Tibial nerve (tissue), 3 donors: ENCODE measurements around the gene FGGY.

Experiments
- POLR2A ChIP-seq, 2 donors: fragments of 450-650 bp; IDR thresholded peaks; one replicate each; pipeline ENCODE4 v1.6.1; 2017; ENCODE audit warnings: antibody characterized with exemption in 2 of 2, mild to moderate bottlenecking in 2 of 2, moderate library complexity in 2 of 2
- TF ChIP-seq, protein P1 (sequence below), 5 experiments: fragments of 200-600 bp in 3 of 5; fragments of 450-650 bp in 2 of 5; sonication (generic) in 3 of 5; IDR thresholded peaks; one replicate each; pipeline ENCODE4 v1.5.1; 2016 to 2019; ENCODE audit warnings: antibody characterized with exemption in 5 of 5, mild to moderate bottlenecking in 3 of 5, moderate library complexity in 2 of 5

DNA sequence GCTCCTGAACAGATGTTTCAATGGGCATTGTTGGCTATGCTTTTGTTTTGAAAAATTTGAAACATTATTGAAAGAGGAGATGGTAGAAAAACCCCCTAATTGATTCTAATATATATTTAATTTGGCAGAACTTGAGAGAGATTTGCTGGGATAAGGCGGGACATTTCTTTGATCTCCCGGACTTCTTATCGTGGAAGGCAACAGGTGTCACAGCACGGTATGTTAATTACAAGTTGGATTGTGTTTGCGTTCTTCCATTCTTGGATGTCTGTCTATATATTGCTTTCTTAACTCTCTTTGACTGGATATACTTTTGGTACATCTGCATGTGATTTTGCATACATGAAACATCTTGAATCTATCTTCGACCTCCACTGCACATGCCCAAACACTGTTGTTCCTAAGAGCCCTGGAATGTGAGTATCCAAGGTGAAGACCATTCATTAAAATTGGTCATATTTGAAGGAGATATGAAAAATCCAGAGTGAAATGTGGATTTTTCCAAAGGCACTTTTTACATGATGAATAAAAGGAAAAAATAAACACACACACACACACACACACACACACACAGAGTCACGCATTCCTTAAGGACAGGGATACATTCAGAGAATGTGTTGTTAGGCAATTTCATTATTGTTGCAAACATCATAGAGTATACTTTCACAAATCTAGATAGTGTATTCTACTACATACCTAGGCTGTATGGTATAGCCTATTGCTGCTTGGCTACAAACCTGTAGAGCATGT, 81.9 kb downstream of the FGGY start:
- TF ChIP-seq, protein P1, sequence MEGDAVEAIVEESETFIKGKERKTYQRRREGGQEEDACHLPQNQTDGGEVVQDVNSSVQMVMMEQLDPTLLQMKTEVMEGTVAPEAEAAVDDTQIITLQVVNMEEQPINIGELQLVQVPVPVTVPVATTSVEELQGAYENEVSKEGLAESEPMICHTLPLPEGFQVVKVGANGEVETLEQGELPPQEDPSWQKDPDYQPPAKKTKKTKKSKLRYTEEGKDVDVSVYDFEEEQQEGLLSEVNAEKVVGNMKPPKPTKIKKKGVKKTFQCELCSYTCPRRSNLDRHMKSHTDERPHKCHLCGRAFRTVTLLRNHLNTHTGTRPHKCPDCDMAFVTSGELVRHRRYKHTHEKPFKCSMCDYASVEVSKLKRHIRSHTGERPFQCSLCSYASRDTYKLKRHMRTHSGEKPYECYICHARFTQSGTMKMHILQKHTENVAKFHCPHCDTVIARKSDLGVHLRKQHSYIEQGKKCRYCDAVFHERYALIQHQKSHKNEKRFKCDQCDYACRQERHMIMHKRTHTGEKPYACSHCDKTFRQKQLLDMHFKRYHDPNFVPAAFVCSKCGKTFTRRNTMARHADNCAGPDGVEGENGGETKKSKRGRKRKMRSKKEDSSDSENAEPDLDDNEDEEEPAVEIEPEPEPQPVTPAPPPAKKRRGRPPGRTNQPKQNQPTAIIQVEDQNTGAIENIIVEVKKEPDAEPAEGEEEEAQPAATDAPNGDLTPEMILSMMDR (IDR thresholded peaks at IDR 0.05), result no peak
- no peak for TF ChIP-seq POLR2A (IDR thresholded peaks at IDR 0.05)
